Ovary (tissue), 3 donors: ENCODE measurements around the gene TMEM222.

Experiments used
- EP300 ChIP-seq: sonication (generic); formaldehyde crosslinking; IDR thresholded peaks from one replicate; pipeline ENCODE4 v1.6.1; 2017; ENCODE audit warnings: antibody characterized with exemption
- POLR2A ChIP-seq: fragments of 450-650 bp; IDR thresholded peaks from one replicate; pipeline ENCODE4 v1.6.1; 2017; ENCODE audit warnings: antibody characterized with exemption, mild to moderate bottlenecking, moderate library complexity
- TF ChIP-seq, protein P1 (sequence below), 3 donors: fragments of 450-650 bp in 2 of 3; fragments of 200-600 bp in 1 of 3; IDR thresholded peaks; one replicate each; pipeline versions ENCODE4 v1.5.1 to v1.8.0; 2016 to 2022; ENCODE audit warnings: antibody characterized with exemption in 3 of 3, mild to moderate bottlenecking in 1 of 3
- donor health status: DM: no; HTN: no; CAD: no.

- TF ChIP-seq, protein P1, sequence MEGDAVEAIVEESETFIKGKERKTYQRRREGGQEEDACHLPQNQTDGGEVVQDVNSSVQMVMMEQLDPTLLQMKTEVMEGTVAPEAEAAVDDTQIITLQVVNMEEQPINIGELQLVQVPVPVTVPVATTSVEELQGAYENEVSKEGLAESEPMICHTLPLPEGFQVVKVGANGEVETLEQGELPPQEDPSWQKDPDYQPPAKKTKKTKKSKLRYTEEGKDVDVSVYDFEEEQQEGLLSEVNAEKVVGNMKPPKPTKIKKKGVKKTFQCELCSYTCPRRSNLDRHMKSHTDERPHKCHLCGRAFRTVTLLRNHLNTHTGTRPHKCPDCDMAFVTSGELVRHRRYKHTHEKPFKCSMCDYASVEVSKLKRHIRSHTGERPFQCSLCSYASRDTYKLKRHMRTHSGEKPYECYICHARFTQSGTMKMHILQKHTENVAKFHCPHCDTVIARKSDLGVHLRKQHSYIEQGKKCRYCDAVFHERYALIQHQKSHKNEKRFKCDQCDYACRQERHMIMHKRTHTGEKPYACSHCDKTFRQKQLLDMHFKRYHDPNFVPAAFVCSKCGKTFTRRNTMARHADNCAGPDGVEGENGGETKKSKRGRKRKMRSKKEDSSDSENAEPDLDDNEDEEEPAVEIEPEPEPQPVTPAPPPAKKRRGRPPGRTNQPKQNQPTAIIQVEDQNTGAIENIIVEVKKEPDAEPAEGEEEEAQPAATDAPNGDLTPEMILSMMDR (IDR thresholded peaks at IDR 0.05), result no peak
- TF ChIP-seq EP300, result no peak
- TF ChIP-seq POLR2A, result no peak
Measured at GRCh38 chr1:27293915-27294314, 28.0 kb upstream of the TMEM222 start.
